ENCODE measurements around the gene ELK4. TPM values are rescaled to one million over a fixed set of nuclear protein-coding genes. Genes with fewer than 3 reads are reported as not detected.

ELK4 gene
- total and polyA plus RNA-seq, 2 donors (not counting 3 experiments of a cell fraction or from before 2014, with no cell fraction given) = 8.7 to 107 TPM

DNA sequence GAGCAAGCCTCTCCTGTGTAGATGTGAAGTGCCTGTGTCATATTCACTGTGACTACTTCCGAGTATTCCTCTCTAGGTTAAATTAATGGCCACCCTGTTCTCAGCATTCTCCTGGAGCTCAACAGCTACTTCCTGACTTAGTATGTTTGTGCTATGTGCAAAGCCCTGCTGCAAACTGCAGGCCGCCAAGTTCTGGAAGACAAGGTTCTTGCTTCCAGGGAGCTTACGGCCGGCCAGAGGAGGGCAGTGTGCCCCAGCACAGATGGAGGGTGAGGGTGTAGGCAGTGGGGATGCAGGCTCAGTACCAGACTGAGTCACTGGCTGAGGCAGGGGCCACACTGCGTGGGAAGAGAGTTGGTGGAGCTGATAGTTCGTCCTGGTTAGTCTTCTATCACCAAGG is 43.2 kb downstream of the ELK4 start:
- H3K4me3 ChIP-seq (replicated peaks in 1 of 3; ENCODE audit: insufficient read depth in 1 of 3, low read depth in 1 of 3, low read length in 3 of 3) = no peak overlapping the region
- dilution Hi-C loops (cut with MboI; ENCODE audit: extremely low pct_ligation_motif_present, low sequenced_read_pairs) = no loop called here
- POLR2A ChIA-PET = interaction anchor here (0.7 to 0.9 kb wide), 3 partner anchors 10 to 53 kb away, joined by 3 to 4 read pairs (median 3); no protein-coding TSS in a partner anchor

DNA sequence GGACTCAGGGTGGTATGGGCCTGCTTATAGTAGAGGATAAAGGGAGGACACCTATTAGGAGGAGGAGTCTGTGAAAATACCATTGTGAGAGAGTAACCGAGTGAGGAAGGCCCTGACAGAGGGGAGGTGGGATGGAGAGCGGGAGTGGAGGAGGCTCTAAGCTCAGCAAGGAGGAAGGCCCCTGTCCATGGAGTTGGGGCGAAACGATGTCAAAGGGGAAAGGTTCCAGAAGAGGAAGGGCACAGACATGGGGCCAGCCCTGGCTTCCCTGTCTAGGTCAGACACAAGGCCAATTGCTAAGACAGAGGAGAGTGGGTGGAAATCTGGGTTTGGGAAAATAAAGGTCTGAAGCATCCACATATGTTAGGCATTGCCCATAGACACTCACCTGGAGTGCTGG is 44.2 kb downstream of the ELK4 start:
- no peaks in the 10 kb centered on the region for H4K20me1 ChIP-seq (replicated peaks; ENCODE audit: control insufficient read depth, extremely low read depth, insufficient read depth, low read length)
- no peak overlapping the region for H3K9ac ChIP-seq (replicated peaks; ENCODE audit: extremely low read depth, insufficient read depth, low read length)
- FAIRE-seq = no peak
- POLR2A ChIA-PET = no interaction called here
- H3K79me2 ChIP-seq (ENCODE audit: control insufficient read depth, insufficient read depth, low read length) = no peaks in the 10 kb centered on the region
- no TSS peak for BruUV-seq (replicated peaks)
- no peaks in the 10 kb centered on the region for H3K27me3 ChIP-seq (ENCODE audit: control insufficient read depth in 2 of 2, insufficient read depth in 2 of 2, low read length in 2 of 2)
- no peak overlapping the region for H3K27ac ChIP-seq (ENCODE audit: insufficient read depth, low read depth, low read length)
- dilution Hi-C loops (cut with MboI; ENCODE audit: extremely low pct_ligation_motif_present, low sequenced_read_pairs) = no loop called here
- peaks cover 10% of the 10 kb centered on the region for H3K4me1 ChIP-seq (ENCODE audit: control insufficient read depth, extremely low read depth, insufficient read depth, low read length)
- H2AFZ ChIP-seq (ENCODE audit: low read depth, low read length) = no peak overlapping the region
- CTCF ChIA-PET = interaction anchor here (1.3 to 9.5 kb wide), 13 partner anchors 12 to 124 kb away, joined by 3 to 615 read pairs (median 10); partner anchors contain the start of gene ELK4
- no peaks in the 10 kb centered on the region for H3K9me1 ChIP-seq (replicated peaks; ENCODE audit: control insufficient read depth, extremely low read depth, insufficient read depth, low read length)
- intact Hi-C loops (cut with micrococcal nuclease) = loop anchor here (10.0 kb wide), 1 partner anchor 63 kb away; no protein-coding TSS in a partner anchor
- TF ChIP-seq POLR2AphosphoS5 (IDR thresholded peaks at IDR 0.05; ENCODE audit: insufficient read depth, low read depth, low read length) (no peak), EZH2 (IDR thresholded peaks at IDR 0.05; ENCODE audit: borderline replicate concordance, low read depth, low read length, severe bottlenecking) (no peak)
- no peak overlapping the region for H3K4me2 ChIP-seq (ENCODE audit: insufficient read depth, low read length)
- H3K36me3 ChIP-seq (ENCODE audit: control insufficient read depth in 2 of 2, extremely low read depth in 1 of 2, insufficient read depth in 2 of 2, low read length in 2 of 2) = no peaks in the 10 kb centered on the region
- no peak overlapping the region for H3K4me3 ChIP-seq (replicated peaks in 1 of 3; ENCODE audit: insufficient read depth in 1 of 3, low read depth in 1 of 3, low read length in 3 of 3)
- no peaks in the 10 kb centered on the region for H3K9me3 ChIP-seq (replicated peaks; ENCODE audit: control insufficient read depth, insufficient read depth, low read length)
- no peak for DNase-seq (ENCODE audit: low read depth, low spot score)

More for the DNA sequence above, 43.2 kb downstream of the ELK4 start:
- Histone ChIP-seq H4K20me1 (replicated peaks; ENCODE audit: control insufficient read depth, extremely low read depth, insufficient read depth, low read length) (no peaks in the 10 kb centered on the region), H3K9me1 (replicated peaks; ENCODE audit: control insufficient read depth, extremely low read depth, insufficient read depth, low read length) (no peaks in the 10 kb centered on the region), H2AFZ (ENCODE audit: low read depth, low read length) (no peak overlapping the region), H3K79me2 (ENCODE audit: control insufficient read depth, insufficient read depth, low read length) (no peaks in the 10 kb centered on the region), H3K27me3 (ENCODE audit: control insufficient read depth in 2 of 2, insufficient read depth in 2 of 2, low read length in 2 of 2) (no peaks in the 10 kb centered on the region), H3K4me1 (ENCODE audit: control insufficient read depth, extremely low read depth, insufficient read depth, low read length) (peaks cover 4% of the 10 kb centered on the region), H3K4me2 (ENCODE audit: insufficient read depth, low read length) (no peak overlapping the region), H3K9me3 (replicated peaks; ENCODE audit: control insufficient read depth, insufficient read depth, low read length) (no peaks in the 10 kb centered on the region), H3K9ac (replicated peaks; ENCODE audit: extremely low read depth, insufficient read depth, low read length) (no peak overlapping the region), H3K27ac (ENCODE audit: insufficient read depth, low read depth, low read length) (no peak overlapping the region), H3K36me3 (ENCODE audit: control insufficient read depth in 2 of 2, extremely low read depth in 1 of 2, insufficient read depth in 2 of 2, low read length in 2 of 2) (no peaks in the 10 kb centered on the region)
- DNase-seq (ENCODE audit: low read depth, low spot score) (peak; percentile 83), FAIRE-seq (peak; percentile 82)
- CTCF ChIA-PET = interaction anchor here (0.5 to 9.5 kb wide), 33 partner anchors 11 to 389 kb away, joined by 3 to 615 read pairs (median 5); partner anchors contain the start of gene ELK4
- TF ChIP-seq, protein P1, sequence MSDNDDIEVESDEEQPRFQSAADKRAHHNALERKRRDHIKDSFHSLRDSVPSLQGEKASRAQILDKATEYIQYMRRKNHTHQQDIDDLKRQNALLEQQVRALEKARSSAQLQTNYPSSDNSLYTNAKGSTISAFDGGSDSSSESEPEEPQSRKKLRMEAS (IDR thresholded peaks at IDR 0.05; ENCODE audit: insufficient read depth, insufficient read length) = no peak
- TF ChIP-seq, protein P2, sequence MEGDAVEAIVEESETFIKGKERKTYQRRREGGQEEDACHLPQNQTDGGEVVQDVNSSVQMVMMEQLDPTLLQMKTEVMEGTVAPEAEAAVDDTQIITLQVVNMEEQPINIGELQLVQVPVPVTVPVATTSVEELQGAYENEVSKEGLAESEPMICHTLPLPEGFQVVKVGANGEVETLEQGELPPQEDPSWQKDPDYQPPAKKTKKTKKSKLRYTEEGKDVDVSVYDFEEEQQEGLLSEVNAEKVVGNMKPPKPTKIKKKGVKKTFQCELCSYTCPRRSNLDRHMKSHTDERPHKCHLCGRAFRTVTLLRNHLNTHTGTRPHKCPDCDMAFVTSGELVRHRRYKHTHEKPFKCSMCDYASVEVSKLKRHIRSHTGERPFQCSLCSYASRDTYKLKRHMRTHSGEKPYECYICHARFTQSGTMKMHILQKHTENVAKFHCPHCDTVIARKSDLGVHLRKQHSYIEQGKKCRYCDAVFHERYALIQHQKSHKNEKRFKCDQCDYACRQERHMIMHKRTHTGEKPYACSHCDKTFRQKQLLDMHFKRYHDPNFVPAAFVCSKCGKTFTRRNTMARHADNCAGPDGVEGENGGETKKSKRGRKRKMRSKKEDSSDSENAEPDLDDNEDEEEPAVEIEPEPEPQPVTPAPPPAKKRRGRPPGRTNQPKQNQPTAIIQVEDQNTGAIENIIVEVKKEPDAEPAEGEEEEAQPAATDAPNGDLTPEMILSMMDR (IDR thresholded peaks at IDR 0.05; ENCODE audit: extremely low read depth in 1 of 2, insufficient read depth in 1 of 2, low read depth in 1 of 2, low read length in 2 of 2) = peak; percentile 68 to 84
- no TSS peak for BruUV-seq (replicated peaks)
- intact Hi-C loops (cut with micrococcal nuclease) = loop anchor here (1.0 to 10.0 kb wide), 2 partner anchors 64 to 123 kb away; no protein-coding TSS in a partner anchor
